Glomerular visceral epithelial cell (primary cell): ENCODE results near the gene UBR2.

Experiments used
- DNase-seq: peaks from one replicate; pipeline ENCODE4 v3.0.0-alpha.2; 2016; ENCODE audit errors: extremely low spot score

Gene UBR2

DNA sequence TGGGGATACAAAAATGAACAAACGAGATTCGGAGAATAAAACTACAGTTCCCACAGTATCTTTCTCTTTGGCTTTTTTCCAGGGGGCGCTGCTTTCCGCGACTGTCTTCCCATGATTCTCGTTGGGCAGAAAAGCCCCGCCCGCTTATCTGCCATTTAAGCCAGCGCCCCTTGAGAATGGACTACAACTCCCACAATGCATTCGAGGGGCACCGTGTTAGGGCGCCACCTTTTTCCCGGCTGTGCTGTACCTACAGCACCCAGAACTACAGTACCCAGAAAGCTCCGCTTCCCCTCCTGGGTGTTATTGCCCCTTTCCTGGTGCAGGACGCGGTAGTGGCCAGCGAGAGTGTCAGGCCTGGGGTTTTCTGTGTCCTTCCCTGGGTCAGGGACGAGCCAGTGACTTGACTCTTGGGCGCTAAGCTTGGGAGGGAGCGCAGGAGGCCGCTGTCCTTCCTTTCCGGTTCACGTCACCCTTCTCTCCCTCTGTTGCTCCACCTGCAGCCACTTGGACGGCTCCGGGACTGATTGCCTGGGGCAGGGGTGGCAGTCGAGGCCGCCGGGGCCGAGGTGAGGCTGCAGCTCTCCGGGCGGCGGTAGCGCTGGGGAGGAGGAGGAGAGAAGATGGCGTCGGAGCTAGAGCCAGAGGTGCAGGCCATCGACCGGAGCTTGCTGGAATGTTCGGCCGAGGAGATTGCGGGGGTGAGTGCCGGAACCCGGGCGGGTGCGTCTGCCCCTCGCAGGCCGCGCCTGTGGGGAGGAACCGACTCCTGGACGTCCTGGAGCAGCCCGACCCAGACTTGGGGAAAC lies at the start of gene UBR2:
Gene UBR2, plus strand, starts transcription at position 333 of the 809 bp plus-strand sequence. Its CDS starts 291 bp downstream, at position 624.
- peak; percentile 99 for DNase-seq

DNA sequence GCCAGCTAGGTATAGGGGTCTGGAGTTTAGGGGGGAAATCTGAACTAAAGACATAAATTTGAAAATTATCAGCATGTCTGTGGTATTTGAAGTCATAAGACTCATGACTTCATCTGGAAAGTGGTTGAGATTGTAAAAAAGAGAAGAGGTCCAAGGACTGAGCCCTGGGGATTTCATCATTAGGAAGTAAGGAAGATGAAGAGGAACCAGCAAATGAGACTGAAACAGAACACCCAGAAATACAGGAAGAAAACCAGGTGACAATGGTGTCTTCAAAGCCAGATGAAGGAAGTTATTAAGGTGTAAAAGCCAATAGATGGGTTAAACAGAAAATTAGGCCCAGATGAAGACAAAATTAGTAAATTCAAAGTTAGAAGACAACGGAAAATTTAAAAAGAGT lies 49.1 kb upstream of the UBR2 start:
- DNase-seq, result no peak

DNA sequence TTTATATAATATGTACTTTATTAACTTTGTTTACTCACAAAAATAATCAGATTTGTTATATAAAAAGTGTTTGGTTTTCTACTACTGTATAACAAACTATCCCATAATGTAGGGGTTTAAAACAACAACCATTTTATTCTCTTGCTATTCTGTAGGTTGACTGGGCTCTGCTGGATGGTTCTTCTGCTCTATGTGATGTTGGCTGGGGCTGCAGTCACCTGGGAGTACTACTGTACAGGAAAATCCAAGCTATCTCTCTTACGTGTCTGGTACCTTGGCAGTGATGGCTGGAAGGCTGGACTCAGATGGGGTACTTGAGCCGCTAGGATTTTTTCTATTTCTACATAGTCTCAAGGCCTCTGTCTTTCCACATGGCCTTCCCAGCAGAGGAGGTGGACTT lies 44.0 kb upstream of the UBR2 start:
- no peak for DNase-seq

DNA sequence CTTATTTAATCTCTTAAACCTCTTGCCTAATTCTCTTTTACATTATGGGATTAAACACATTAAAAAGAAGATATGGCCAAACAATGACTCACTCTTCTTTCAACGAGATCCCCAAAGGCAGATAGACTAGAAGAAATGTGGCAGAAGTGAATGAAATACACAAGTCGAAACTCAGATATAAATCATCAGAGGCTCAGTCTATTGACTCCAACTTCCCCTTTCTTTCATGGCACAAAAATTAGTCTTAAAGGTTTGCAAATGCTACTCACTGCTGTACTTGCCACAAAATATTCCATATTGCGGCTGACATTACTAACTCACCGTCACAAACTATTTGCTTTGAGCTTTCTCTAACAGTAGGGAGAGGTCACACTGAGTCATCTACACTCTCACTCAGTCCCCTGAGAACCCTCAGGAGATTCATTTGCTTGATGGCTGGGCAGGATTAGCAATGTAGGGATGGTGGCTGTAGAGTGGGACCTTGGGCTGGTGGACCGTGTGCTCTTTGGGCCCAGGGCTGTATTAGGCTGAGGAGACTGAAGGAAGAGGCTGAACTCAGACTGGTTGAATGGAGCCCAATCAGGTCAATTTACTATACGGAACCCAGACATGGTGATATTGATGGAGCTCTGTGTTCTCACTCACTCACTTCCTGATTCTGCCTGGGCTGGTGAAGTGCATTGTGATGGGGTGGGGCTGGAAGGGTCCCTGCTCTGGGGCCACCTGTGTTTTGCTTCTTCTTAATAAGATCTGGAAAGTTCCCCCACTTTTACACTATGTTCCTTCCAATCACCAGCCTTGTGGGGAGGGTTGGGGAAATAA lies 42.8 kb upstream of the UBR2 start:
- no peak for DNase-seq

DNA sequence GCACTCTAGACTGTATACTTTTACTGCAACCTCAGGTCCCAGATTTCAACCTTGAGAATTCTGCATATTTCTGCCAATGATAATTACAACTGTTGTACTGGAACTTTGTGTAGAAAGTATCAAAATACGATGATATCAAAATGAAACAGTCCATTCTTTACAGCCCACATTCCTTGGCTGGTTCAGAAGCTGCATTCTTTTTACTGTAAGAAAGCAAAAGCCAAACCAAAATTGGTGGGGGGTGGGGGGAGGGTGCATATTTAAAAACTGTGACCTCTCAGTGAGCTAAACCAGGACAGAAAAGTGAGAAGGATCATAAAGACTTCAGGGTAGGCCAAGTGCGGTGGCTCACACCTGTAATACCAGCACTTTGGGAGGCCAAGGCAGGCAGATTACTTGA lies 41.8 kb upstream of the UBR2 start:
- no peak for DNase-seq

DNA sequence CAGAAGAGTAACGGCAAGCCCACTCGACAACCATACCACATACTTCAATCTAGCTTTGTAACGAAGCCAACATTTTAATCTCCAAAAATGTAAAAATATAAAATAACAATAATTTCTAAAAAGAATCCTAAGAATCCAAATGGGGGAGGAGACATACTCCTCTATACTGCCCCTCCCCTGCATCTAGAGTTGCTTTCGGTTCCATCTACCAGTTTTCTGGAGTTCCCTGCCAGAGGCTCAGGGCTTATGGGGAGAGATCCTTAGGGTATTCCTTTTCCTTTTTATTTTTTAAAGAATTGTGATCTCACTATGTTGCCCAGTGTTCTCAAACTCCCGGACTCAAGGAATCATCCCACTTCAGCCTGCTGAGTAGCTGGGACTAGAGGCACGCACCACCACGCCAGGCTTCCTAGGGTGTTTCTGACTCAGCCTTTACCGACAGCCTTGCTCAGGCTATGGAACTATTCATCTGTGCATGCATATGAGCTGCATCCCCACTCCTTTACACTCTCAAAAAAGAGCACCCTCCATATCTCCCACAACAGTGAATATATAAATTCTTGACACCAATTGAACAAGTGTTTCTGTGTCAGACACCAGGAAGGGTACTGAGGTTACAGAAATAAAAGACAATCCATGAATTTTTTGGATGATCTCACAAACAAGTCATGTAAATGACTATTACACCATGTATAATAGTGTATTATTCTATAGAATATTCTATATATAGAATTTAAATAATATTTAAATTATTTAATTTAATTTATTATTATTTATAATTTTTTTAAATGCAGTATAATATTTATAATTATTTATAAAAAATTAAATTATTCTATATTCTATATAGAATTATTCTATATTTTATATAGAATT lies 40.7 kb upstream of the UBR2 start:
- peak; percentile 26 for DNase-seq

DNA sequence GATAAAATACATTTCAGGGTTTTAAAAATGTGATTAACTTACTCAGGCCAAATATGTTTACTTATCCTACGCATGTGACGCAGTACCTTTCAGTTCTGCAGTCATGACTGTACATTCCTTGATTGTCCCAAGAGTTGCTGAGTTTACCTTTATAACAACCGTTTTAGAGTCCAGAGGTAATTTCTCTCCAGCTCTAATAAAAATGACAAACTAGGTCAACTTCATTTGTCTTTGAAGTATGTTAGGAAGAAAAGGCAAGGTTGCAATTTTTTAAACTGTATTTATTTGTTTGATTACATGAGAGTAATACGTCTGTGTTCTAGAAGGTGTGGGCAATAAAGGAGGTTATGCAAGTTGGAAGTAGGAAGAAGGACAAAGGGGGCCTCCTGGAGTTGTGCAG lies 38.6 kb upstream of the UBR2 start:
- no peak for DNase-seq

DNA sequence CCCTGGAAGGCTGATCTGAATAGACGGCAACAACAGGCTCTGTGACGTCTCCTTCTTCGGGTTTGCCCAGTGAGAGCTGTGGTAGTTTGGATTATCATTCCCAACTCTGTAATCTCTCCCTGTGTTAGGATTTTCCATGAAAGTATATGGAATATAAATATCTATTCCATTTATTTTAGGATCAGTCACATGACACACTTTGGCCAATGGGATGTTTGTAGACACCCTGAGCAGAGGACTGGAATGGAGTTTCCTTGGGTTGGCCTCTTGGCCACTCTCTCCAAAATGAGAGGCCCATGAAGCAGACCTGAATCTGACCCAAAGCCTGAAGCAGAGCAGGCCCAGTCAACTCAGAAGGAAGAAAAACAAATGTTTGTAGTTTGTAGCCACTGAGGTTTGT lies 37.2 kb upstream of the UBR2 start:
- DNase-seq, result no peak

DNA sequence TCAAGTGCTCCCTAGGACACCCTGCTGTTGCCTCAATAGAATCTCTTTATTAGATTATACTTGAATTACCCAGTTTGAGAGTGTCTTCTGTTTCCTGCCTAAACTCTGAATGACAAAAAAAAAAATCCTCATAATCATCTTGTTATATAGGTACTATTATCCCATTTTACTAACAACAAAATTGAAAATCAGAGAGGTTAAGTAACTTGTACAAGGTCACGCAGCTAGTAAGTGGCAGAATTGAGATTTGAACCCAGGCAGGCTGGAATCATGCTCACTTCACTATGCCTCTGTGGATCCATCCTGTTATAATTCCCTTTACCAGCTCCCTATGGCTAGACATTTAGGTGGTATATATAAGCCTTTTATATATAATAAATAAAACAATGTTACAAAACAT lies 36.6 kb upstream of the UBR2 start:
- no peak for DNase-seq

DNA sequence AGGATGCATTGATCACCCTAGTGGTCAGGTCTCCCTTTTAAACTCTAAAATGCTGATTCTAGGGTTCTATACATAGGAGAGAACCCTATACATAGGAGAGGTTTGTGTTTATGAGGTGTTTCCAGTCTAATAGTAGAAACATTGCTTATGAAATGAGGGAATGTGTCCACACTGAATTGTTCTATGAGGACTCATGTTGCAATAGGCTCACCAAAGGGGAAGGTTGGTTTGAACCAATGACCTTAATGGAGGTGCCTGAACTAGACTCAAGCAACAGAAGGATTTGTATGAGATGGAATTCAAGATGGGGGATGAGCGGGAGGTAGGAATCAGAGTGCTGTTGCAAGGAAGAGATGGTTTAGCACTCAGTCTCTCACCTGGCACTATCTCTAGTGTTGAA lies 33.5 kb upstream of the UBR2 start:
- DNase-seq, result no peak

DNA sequence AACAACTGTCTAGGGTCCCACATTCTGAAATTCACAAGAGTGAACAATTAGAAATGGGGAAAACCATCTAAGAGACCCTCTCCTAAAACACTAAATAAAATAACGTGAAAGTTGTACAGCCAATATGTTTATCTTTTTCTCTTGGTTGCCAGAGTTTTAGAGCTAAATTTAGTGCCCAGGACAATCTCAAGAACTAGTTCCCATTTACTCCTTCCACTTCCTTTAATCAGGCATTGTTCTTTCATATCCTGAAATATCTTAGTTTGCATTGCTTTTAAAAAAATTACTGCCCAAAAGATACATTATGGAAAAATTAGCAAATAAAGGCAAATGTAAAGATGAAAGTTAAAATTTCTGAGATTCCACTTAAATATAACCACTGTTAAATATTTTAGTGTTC lies 33.1 kb upstream of the UBR2 start:
- DNase-seq, result no peak

DNA sequence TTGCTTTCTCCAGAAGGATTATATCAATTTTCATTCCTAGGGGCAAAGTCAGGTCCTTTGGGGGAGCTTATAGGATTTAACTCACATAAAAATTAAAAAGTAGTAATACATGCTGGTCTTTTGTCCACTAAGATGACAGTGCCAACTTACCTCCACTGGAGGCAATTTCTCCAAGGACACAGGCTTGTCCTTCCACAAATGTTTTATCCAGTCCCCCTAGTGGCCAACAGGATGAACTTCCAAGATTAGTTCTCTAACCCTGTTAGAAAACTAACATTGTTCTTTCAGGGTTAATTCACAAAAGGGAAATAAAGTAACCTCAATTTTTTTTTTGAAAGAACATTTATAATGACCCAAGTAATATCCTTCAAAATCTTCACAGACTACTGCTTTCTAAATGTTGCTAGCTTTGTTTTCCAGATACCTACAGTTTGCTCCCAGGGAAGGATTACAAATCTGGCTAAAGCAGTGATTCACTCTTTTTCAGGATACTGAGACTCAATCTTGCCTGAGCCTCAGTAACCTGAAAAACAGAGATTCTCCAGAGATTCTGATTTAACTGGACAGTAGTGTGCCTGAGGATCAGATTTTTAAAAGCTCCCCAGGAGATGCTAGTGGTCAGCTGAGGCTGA lies 31.7 kb upstream of the UBR2 start:
- peak; percentile 61 for DNase-seq

DNA sequence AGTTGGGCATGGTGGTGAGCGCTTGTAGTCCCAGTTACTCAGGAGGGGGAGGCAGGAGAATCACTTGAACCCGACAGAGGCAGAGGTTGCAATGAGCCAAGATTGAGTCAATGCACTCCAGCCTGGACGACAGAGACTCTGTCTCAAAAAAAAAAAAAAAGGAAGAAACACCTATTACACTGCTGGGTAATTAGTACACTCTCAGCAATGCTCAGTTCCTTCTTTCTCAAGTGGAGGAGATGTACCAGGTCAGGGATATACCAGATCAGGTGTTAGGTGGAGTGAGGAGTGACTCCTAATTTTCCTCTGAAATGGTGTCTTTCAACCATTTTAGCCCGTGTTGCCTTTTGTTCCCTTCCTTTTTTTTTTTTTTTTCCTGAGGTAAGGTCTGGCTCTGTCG lies 30.0 kb upstream of the UBR2 start:
- DNase-seq, result no peak

DNA sequence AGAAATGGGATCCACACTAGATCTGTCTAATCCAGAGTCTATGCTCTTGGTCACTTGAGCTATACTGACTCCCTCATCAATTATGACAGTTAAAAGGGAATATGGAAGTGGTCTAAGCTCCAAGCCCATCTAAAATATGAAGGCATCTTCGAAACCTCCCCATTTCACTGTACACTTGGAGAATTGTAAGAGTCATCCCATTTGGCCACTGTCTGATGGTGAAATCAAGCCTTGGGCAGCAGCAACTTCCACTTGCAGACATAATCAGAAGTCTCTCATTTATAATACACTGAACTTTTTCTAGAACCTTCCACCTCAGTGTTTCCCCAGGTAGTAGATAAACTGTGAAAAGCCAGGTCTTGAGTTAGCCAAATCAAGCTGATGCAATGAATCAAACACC lies 26.3 kb upstream of the UBR2 start:
- DNase-seq, result no peak

DNA sequence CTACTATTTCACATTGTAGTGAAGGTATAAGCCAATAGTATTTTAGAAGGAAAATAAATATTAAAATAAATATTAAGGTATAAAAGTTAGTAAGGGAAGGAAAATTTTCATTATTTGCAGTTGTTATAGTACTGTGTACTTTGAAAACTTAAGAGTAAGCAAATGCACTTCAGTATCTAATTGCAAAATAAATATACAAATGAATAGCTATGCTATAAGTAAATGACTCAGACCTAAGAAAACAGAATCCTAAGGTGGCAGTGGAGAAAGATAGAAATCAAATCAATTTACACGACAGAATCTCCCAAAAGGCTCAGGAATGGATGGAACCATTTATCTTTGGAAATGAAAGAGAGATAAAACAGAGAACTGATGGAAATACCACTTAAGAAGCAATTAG lies 24.7 kb upstream of the UBR2 start:
- DNase-seq, result no peak

DNA sequence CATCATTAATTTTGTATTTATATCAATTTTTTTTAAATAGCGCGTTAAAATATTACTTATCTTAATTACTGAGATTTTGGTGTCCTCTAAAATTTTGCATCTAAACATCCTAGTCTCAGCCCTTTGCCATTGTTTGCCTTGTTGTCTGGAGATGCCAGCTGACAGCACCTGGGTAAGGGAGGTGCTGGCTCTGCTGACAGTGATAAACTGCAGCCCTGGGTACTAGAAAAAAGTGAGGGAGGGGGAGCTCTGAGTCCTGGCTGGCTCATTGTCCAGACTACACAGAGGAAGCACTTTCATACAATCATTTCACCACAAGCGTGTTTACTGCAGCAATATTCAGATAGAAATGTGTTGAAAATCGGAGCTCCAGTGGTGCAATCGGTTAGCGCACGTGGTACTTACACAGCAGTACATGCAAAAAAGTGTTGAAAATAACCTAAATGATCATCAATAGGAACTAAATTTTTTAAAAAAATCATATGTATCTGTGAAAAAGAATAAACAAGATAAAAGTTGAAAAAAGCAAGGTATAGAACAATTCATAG lies 18.5 kb upstream of the UBR2 start:
- no peak for DNase-seq

DNA sequence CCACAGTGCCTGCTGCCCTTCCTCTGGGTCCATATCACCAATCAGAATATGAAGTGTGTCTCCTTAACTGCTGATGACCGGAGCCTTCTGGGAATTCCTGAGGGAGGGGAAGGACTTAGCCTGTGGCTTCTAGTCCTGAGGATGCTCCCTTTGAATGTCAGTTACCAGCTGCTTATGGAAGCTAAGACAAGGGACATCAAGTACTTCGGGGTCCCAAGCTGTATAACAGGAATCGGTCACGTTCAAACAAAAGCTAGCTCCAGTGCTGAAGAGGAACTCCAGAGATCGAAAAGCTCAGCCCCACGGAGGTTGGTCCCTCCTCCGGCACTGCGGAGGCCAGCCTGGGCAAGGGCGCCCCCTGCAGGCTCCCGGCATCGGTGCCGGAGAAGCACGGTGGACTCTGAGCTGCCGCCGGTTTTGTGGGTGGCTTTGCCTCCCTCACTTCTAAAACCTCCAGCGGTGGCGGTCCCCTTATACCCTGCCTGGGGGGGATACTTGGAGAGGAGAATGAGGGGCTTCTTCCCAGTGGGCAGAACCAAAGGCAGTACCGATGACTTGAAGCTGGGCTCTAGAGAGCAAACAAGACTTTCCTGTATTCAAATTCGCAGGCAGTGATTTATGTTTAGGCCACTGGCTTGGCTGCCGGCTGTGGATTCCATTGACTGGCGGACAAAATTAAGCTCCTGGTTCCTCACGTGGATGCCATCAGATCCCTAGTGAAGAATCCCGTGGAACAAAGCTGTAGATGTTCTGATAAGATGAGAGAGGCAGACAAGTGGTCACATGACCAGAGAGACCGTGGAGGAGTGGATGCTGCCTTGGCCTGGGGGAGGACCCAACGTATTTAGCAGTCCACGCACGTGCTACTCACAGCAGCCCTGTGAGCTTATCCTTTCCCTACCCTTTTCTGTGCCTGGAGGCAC lies 16.2 kb upstream of the UBR2 start:
- peak; percentile 75 for DNase-seq

DNA sequence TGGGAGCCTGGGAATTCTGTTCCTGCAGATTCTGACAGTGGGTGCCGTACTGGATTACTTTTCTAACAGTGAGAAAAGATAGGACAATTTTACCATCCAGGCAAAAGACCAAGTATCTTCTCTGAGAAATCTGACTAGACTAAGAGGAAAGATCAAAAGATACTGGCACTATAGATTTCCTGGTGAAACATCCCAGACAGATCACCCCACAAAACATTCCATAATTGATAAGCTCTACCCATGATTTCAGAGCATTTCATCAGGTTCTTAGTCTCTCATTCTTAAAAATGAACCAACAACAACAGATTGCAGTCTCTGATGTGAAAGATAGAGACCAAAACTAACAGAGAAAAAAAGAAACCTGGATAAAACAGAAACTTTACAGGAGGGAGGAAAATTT lies 13.6 kb upstream of the UBR2 start:
- no peak for DNase-seq

DNA sequence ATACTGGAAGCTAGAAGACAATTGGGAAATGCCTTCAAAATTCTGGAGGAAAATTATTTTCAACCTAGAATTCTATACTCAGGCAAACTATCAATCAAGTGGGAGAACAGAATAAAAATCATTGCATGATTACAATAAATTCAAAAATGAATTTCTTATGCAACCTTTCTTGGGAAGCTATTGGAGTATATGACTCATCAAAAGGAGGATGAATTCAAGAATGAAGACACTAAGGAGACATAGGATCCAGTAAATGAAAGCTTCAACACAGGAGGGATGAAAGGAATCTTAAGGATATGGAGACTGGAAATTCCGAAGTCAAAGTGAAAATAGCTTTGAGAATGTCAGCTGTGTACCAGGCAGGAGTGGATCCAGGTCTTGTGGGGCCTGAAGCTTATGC lies 12.6 kb upstream of the UBR2 start:
- DNase-seq, result no peak

DNA sequence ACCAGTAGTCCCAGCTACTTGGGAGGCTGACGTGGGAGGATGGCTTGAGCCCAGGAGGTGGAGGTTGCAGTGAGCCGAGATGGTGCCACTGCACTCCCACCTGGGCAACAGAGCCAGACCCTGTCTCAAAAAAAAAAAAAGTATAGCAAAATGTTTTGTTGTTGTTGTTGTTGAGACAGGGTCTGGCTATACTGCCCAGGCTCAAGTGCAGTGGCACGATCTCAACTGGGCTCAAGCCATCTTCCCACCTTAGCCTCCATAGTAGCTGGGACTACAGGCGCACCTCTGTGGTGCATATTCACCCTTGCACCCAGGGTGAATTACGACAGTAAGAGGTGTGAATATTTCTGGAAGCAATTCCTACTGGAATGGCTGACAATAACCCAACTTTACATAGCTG lies 11.4 kb upstream of the UBR2 start:
- DNase-seq, result no peak
